Glutamatergic neuron (in vitro differentiated cells): ENCODE results near the gene DNMT1. TPM values are rescaled to one million over a fixed set of nuclear protein-coding genes. Genes with fewer than 3 reads are reported as not detected.

ENCODE experiments used
- DNase-seq: peaks from one replicate; pipeline ENCODE4 v3.0.0; 2022
- H3K27ac Mint-ChIP-seq: one replicate; pipeline ENCODE4 v1.8.0; 2020; ENCODE audit warnings: mild to moderate bottlenecking, mixed read lengths, inconsistent platforms; ENCODE audit not compliant: unreplicated experiment
- H3K27me3 Mint-ChIP-seq: one replicate; pipeline ENCODE4 v1.8.0; 2020; ENCODE audit warnings: mild to moderate bottlenecking, moderate library complexity, mixed read lengths, inconsistent platforms; ENCODE audit not compliant: unreplicated experiment
- H3K36me3 Mint-ChIP-seq: one replicate; pipeline ENCODE4 v1.8.0; 2020; ENCODE audit warnings: mild to moderate bottlenecking, mixed read lengths, inconsistent platforms; ENCODE audit not compliant: unreplicated experiment
- H3K4me1 Mint-ChIP-seq: one replicate; pipeline ENCODE4 v1.8.0; 2020; ENCODE audit warnings: mild to moderate bottlenecking, low read depth, mixed read lengths, inconsistent platforms; ENCODE audit not compliant: unreplicated experiment
- H3K4me3 Mint-ChIP-seq: one replicate; pipeline ENCODE4 v1.8.0; 2020; ENCODE audit warnings: mild to moderate bottlenecking, mixed read lengths, inconsistent platforms; ENCODE audit not compliant: unreplicated experiment
- H3K9me3 Mint-ChIP-seq: one replicate; pipeline ENCODE4 v1.8.0; 2020; ENCODE audit warnings: mild to moderate bottlenecking, moderate library complexity, mixed read lengths, inconsistent platforms; ENCODE audit not compliant: unreplicated experiment
- CTCF ChIP-seq: fragments of 200-600 bp; sonication (generic); IDR thresholded peaks from one replicate; pipeline ENCODE4 v1.5.0; 2021; ENCODE audit not compliant: partially characterized antibody, unreplicated experiment
- total RNA-seq: library from RNA; stranded (reverse); fragmentation: NEBNext Ultra II Directional; extraction: Animal tissue kit (Norgen Biotek cat#: 25700); gene quantifications from one replicate; pipeline ENCODE4 v1.2.1, GENCODE V29; 2021; ENCODE audit not compliant: unreplicated experiment

Gene DNMT1
- total RNA-seq, 1 donor from 2014 or later, result 129 TPM

GRCh38 chr19:10106100-10106936 lies 88.4 kb downstream of the DNMT1 start, which contains the start of gene PPAN:
TSS of gene PPAN (plus strand) at chr19:10106362. CDS start at chr19:10106395, 33 bp downstream.
- H3K9me3 Mint-ChIP-seq, result peaks cover 5% of the 10 kb centered on the region
- peak within 1 kb of the TSS; percentile 65 for H3K27ac Mint-ChIP-seq
- DNase-seq, result peak; percentile 98
- peak within 1 kb of the TSS; percentile 85 for H3K4me3 Mint-ChIP-seq
- H3K27me3 Mint-ChIP-seq, result peaks cover 6% of the 10 kb centered on the region
- no peaks in the 10 kb centered on the region for H3K36me3 Mint-ChIP-seq
- TF ChIP-seq CTCF, result no peak
- peaks cover 5% of the 10 kb centered on the region for H3K4me1 Mint-ChIP-seq

GRCh38 chr19:10105509-10106099 lies 89.1 kb downstream of the DNMT1 start:
- H3K27ac Mint-ChIP-seq, result no peak overlapping the region
- H3K27me3 Mint-ChIP-seq, result peaks cover 6% of the 10 kb centered on the region
- peaks cover 5% of the 10 kb centered on the region for H3K4me1 Mint-ChIP-seq
- H3K9me3 Mint-ChIP-seq, result peaks cover 5% of the 10 kb centered on the region
- no peak for TF ChIP-seq CTCF
- H3K36me3 Mint-ChIP-seq, result no peaks in the 10 kb centered on the region
- no peak for DNase-seq
- H3K4me3 Mint-ChIP-seq, result peak overlapping the region; percentile 85

GRCh38 chr19:10104665-10105508 lies 89.9 kb downstream of the DNMT1 start:
- no peaks in the 10 kb centered on the region for H3K36me3 Mint-ChIP-seq
- H3K27ac Mint-ChIP-seq, result no peak overlapping the region
- peaks cover 5% of the 10 kb centered on the region for H3K4me1 Mint-ChIP-seq
- DNase-seq, result no peak
- H3K4me3 Mint-ChIP-seq, result no peak overlapping the region
- peaks cover 6% of the 10 kb centered on the region for H3K27me3 Mint-ChIP-seq
- H3K9me3 Mint-ChIP-seq, result peaks cover 5% of the 10 kb centered on the region
- no peak for TF ChIP-seq CTCF

- DNase-seq, result no peak
Observed at GRCh38 chr19:10104130-10104513, 90.6 kb downstream of the DNMT1 start.

More at GRCh38 chr19:10104130-10104513, 90.6 kb downstream of the DNMT1 start:
- Mint-ChIP-seq H3K36me3 (no peaks in the 10 kb centered on the region), H3K9me3 (peaks cover 6% of the 10 kb centered on the region), H3K4me1 (peaks cover 5% of the 10 kb centered on the region), H3K27me3 (peaks cover 10% of the 10 kb centered on the region), H3K27ac (no peak overlapping the region), H3K4me3 (no peak overlapping the region)
- no peak for TF ChIP-seq CTCF
